8988T (cell line): Measurements from ENCODE around the gene PSD4.

Experiments
- DNase-seq: peaks from one replicate; pipeline ENCODE4 v3.0.0; 2011

The PSD4 gene

GRCh38 chr2:113144259-113144658 lies 29.5 kb upstream of the PSD4 start:
- no peak for DNase-seq

GRCh38 chr2:113148606-113149552 lies 24.9 kb upstream of the PSD4 start:
- no peak for DNase-seq

- DNase-seq, result no peak
These were observed 24.1 kb upstream of the PSD4 start for GRCh38 chr2:113149553-113150257.

- no peak for DNase-seq
These were observed 23.5 kb upstream of the PSD4 start for GRCh38 chr2:113150258-113150601.

- DNase-seq, result no peak
These were observed 18.4 kb upstream of the PSD4 start for GRCh38 chr2:113155331-113155730.

- no peak for DNase-seq
These were observed 17.3 kb upstream of the PSD4 start for GRCh38 chr2:113156278-113157117.

- no peak for DNase-seq
These were observed 16.5 kb upstream of the PSD4 start for GRCh38 chr2:113157118-113157896.

- DNase-seq, result peak; percentile 59
These were observed 15.6 kb upstream of the PSD4 start for GRCh38 chr2:113157897-113158753.

GRCh38 chr2:113158884-113159553 lies 14.8 kb upstream of the PSD4 start:
- no peak for DNase-seq

GRCh38 chr2:113160248-113160647 lies 13.5 kb upstream of the PSD4 start:
- DNase-seq, result no peak

GRCh38 chr2:113160962-113161361 lies 12.8 kb upstream of the PSD4 start:
- no peak for DNase-seq

- DNase-seq, result no peak
These were observed 11.6 kb upstream of the PSD4 start for GRCh38 chr2:113162173-113162572.

- DNase-seq, result no peak
These were observed 10.9 kb upstream of the PSD4 start for GRCh38 chr2:113162869-113163268.

GRCh38 chr2:113164215-113164929 lies 9.4 kb upstream of the PSD4 start:
- no peak for DNase-seq

- no peak for DNase-seq
These were observed 8.7 kb upstream of the PSD4 start for GRCh38 chr2:113164930-113165585.

GRCh38 chr2:113166187-113166645 lies 7.6 kb upstream of the PSD4 start:
- no peak for DNase-seq

GRCh38 chr2:113167115-113167932 lies 6.4 kb upstream of the PSD4 start:
- no peak for DNase-seq

GRCh38 chr2:113167962-113168340 lies 5.8 kb upstream of the PSD4 start:
- no peak for DNase-seq
